ENCODE measurements around the gene MUC2.

Gene MUC2

GRCh38 chr11:1037506-1038055, 37.1 kb upstream of the MUC2 start:
- no peak for DNase-seq

- DNase-seq = no peak
These were observed 36.3 kb upstream of the MUC2 start for GRCh38 chr11:1038361-1038760.

GRCh38 chr11:1038921-1039320, 35.8 kb upstream of the MUC2 start:
- no peak for DNase-seq

GRCh38 chr11:1039481-1040427, 34.9 kb upstream of the MUC2 start:
- no peak for DNase-seq

- no peak for DNase-seq
These were observed 34.1 kb upstream of the MUC2 start for GRCh38 chr11:1040428-1041148.

GRCh38 chr11:1041149-1041467, 33.6 kb upstream of the MUC2 start:
- no peak for DNase-seq

- no peak for DNase-seq
These were observed 33.2 kb upstream of the MUC2 start for GRCh38 chr11:1041471-1041870.

- no peak for DNase-seq
These were observed 32.6 kb upstream of the MUC2 start for GRCh38 chr11:1041936-1042608.

GRCh38 chr11:1042626-1043562, 31.8 kb upstream of the MUC2 start:
- DNase-seq = no peak

GRCh38 chr11:1043563-1044096, 31.0 kb upstream of the MUC2 start:
- peak; percentile 3 for DNase-seq

- DNase-seq = no peak
These were observed 30.5 kb upstream of the MUC2 start for GRCh38 chr11:1044160-1044559.

GRCh38 chr11:1047595-1048156, 27.0 kb upstream of the MUC2 start:
- DNase-seq = no peak

- DNase-seq = no peak
These were observed 26.2 kb upstream of the MUC2 start for GRCh38 chr11:1048375-1049070.

- DNase-seq = no peak
These were observed 25.6 kb upstream of the MUC2 start for GRCh38 chr11:1049071-1049405.

- no peak for DNase-seq
These were observed 25.2 kb upstream of the MUC2 start for GRCh38 chr11:1049431-1049891.

- no peak for DNase-seq
These were observed 24.6 kb upstream of the MUC2 start for GRCh38 chr11:1049911-1050580.

GRCh38 chr11:1050581-1051355, 23.9 kb upstream of the MUC2 start:
- peak; percentile 69 for DNase-seq

- DNase-seq = no peak
These were observed 23.1 kb upstream of the MUC2 start for GRCh38 chr11:1051356-1052132.

All from NCI-H774 (cell line).